Prostate gland (tissue), 2 donors: ENCODE results near the gene ELAVL2.

Experiments used
- POLR2A ChIP-seq: fragments of 450-650 bp; IDR thresholded peaks from one replicate; pipeline ENCODE4 v1.6.1; 2016; ENCODE audit warnings: antibody characterized with exemption, mild to moderate bottlenecking
- POLR2AphosphoS5 ChIP-seq: sonication (generic); formaldehyde crosslinking; IDR thresholded peaks from one replicate; pipeline ENCODE4 v1.6.1; 2017; ENCODE audit warnings: antibody characterized with exemption
- TF ChIP-seq, protein P1 (sequence below), 4 experiments: fragments of 200-600 bp in 2 of 4; fragments of 450-650 bp in 2 of 4; sonication (generic) in 2 of 4; IDR thresholded peaks; 1 replicate in 3 of 4; 2 replicates in 1 of 4; pipeline ENCODE4 v1.5.1; 2016 to 2019; ENCODE audit warnings: antibody characterized with exemption in 4 of 4, mild to moderate bottlenecking in 2 of 4, moderate library complexity in 2 of 4

DNA sequence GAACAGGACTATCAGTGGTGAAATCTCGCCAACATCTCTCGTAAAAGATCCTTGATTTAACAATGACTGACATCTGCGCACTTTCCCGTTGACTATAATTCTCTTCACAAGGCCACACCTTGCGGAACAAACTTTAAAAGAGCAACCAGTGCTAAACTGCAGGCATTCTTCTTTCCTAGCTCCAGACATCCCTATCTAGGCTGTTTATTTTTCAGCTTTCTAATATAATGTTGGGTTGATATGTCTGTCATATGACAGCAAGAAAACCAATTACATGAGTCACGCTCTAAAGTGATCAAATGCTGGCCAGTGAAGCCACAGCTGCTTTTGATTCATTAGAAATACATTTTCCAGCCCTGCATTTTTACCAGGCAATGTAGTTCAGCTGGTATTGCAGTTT, 162.5 kb downstream of the ELAVL2 start:
- TF ChIP-seq, protein P1, sequence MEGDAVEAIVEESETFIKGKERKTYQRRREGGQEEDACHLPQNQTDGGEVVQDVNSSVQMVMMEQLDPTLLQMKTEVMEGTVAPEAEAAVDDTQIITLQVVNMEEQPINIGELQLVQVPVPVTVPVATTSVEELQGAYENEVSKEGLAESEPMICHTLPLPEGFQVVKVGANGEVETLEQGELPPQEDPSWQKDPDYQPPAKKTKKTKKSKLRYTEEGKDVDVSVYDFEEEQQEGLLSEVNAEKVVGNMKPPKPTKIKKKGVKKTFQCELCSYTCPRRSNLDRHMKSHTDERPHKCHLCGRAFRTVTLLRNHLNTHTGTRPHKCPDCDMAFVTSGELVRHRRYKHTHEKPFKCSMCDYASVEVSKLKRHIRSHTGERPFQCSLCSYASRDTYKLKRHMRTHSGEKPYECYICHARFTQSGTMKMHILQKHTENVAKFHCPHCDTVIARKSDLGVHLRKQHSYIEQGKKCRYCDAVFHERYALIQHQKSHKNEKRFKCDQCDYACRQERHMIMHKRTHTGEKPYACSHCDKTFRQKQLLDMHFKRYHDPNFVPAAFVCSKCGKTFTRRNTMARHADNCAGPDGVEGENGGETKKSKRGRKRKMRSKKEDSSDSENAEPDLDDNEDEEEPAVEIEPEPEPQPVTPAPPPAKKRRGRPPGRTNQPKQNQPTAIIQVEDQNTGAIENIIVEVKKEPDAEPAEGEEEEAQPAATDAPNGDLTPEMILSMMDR (IDR thresholded peaks at IDR 0.05): no peak
- TF ChIP-seq POLR2A: no peak
- peak; percentile 83 for TF ChIP-seq POLR2AphosphoS5
